ENCODE measurements around the gene ID1. TPM values are rescaled to one million over a fixed set of nuclear protein-coding genes. Genes with fewer than 3 reads are reported as not detected.

Gene ID1
- total and polyA plus RNA-seq, 2 of the 13 experiments (the other 11 are each of a cell fraction or from before 2014, with no cell fraction given) = 320 to 419 TPM

- TF ChIP-seq ZNF513 (CRISPR knock-in tag; conservative IDR thresholded peaks at IDR 0.05) (peak; percentile 85; the same call in 1 of the 2 replicates), NFKBIZ (CRISPR knock-in tag; IDR thresholded peaks at IDR 0.05) (peak; percentile 17; the same call in 1 of the 2 replicates), TEF (CRISPR knock-in tag; IDR thresholded peaks at IDR 0.05) (0 out of 2 replicates have a peak, but pooled peaks have one; percentile 43), ARHGAP35 (CRISPR knock-in tag; IDR thresholded peaks at IDR 0.05; ENCODE audit: borderline replicate concordance) (no peak), NFRKB (IDR thresholded peaks at IDR 0.05) (no peak), BRD4 (CRISPR knock-in tag; IDR thresholded peaks at IDR 0.05) (0 out of 2 replicates have a peak, but pooled peaks have one; percentile 44), ZNF543 (CRISPR knock-in tag; IDR thresholded peaks at IDR 0.05) (peak; percentile 90), SRSF4 (IDR thresholded peaks at IDR 0.05; ENCODE audit: low read depth, low read length, poor library complexity, severe bottlenecking) (no peak), ZMAT3 (CRISPR knock-in tag; conservative IDR thresholded peaks at IDR 0.05) (peak; percentile 40; the same call in 1 of the 2 replicates), ZUFSP (CRISPR knock-in tag; IDR thresholded peaks at IDR 0.05; ENCODE audit: borderline replicate concordance) (no peak), KAT7 (CRISPR knock-in tag; IDR thresholded peaks at IDR 0.05; ENCODE audit: borderline replicate concordance) (peak; percentile 45; the same call in 1 of the 2 replicates), MTF2 (CRISPR knock-in tag; IDR thresholded peaks at IDR 0.05; ENCODE audit: borderline replicate concordance) (no peak), MIER3 (CRISPR knock-in tag; IDR thresholded peaks at IDR 0.05; ENCODE audit: borderline replicate concordance) (0 out of 2 replicates have a peak, but pooled peaks have one; percentile 17), RBAK (CRISPR knock-in tag; IDR thresholded peaks at IDR 0.05) (no peak), MAZ (IDR thresholded peaks at IDR 0.05; ENCODE audit: borderline replicate concordance, low read depth, low read length) (peak; percentile 75; the same call in 1 of the 2 replicates), MAZ (CRISPR knock-in tag; IDR thresholded peaks at IDR 0.05; ENCODE audit: low read depth) (peak; percentile 52), MIER2 (CRISPR knock-in tag; IDR thresholded peaks at IDR 0.05) (peak; percentile 63; the same call in 1 of the 2 replicates), KDM6A (CRISPR knock-in tag; IDR thresholded peaks at IDR 0.05; ENCODE audit: low read depth) (no peak), ZMAT5 (CRISPR knock-in tag; IDR thresholded peaks at IDR 0.05; ENCODE audit: borderline replicate concordance, low read depth) (no peak), MTERF4 (CRISPR knock-in tag; IDR thresholded peaks at IDR 0.05) (0 out of 2 replicates have a peak, but pooled peaks have one; percentile 44), BRCA1 (CRISPR knock-in tag; IDR thresholded peaks at IDR 0.05) (no peak), ARID3A (IDR thresholded peaks at IDR 0.05; ENCODE audit: low read depth, low read length) (no peak)
These were observed 35.7 kb upstream of the ID1 start (continued) for GRCh38 chr20:31569163-31570020.

Measured in HepG2 (cell line).